Thoracic aorta (tissue), 2 donors: ENCODE measurements around the gene RIBC2. TPM values are rescaled to one million over a fixed set of nuclear protein-coding genes. Genes with fewer than 3 reads are reported as not detected.
"Not testable (repeated sequence)": the region's sequence is repeated elsewhere in the genome, so short reads cannot be mapped to it uniquely, and the experiment has no call there.

ENCODE experiments used
- ATAC-seq: fragments of 150-250 bp; one replicate; pipeline ENCODE4 v1.8.0; 2017; ENCODE audit warnings: low read depth; ENCODE audit not compliant: insufficient number of reproducible peaks, low FRiP score
- DNase-seq: peaks from one replicate; pipeline ENCODE4 v3.0.0-alpha.2; 2020; ENCODE audit warnings: low spot score
- H3K27ac ChIP-seq, 2 donors: fragments of 200-600 bp; sonication (generic); 1 replicate in 1 of 2; 2 replicates in 1 of 2; pipeline ENCODE4 v1.5.1; 2016; ENCODE audit warnings: mild to moderate bottlenecking in 2 of 2, moderate library complexity in 2 of 2
- H3K27me3 ChIP-seq: fragments of 200-600 bp; sonication (generic); replicated peaks from 2 replicates; pipeline ENCODE4 v1.6.0; 2016; ENCODE audit warnings: mild to moderate bottlenecking; ENCODE audit not compliant: insufficient read depth
- H3K36me3 ChIP-seq: fragments of 200-600 bp; sonication (generic); one replicate; pipeline ENCODE4 v1.5.1; 2016
- H3K4me1 ChIP-seq, 2 donors: fragments of 200-600 bp; sonication (generic); 1 replicate in 1 of 2; 2 replicates in 1 of 2; pipeline versions ENCODE4 v1.5.1 to v1.6.0; 2016; ENCODE audit warnings: low read depth in 2 of 2, mild to moderate bottlenecking in 1 of 2; ENCODE audit not compliant: control insufficient read depth in 1 of 2
- H3K4me3 ChIP-seq: fragments of 200-600 bp; sonication (generic); 2 replicates; pipeline ENCODE4 v1.5.1; 2016; ENCODE audit warnings: mild to moderate bottlenecking
- H3K9me3 ChIP-seq: fragments of 200-600 bp; sonication (generic); 2 replicates; pipeline ENCODE4 v1.5.1; 2016
- total RNA-seq, 2 donors: library from RNA; depleted of rRNA; stranded (reverse); fragments of >200 nt; gene quantifications; one replicate each; pipeline versions ENCODE4 v1.1.0 to v1.2.3, GENCODE V29; 2016
- TF ChIP-seq, protein P1 (sequence below): fragments of 200-600 bp; sonication (generic); IDR thresholded peaks from one replicate; pipeline ENCODE4 v1.5.1; 2019; ENCODE audit warnings: antibody characterized with exemption

The RIBC2 gene
- total RNA-seq, 2 donors from 2014 or later = 5.1 TPM; not detected in 1

DNA sequence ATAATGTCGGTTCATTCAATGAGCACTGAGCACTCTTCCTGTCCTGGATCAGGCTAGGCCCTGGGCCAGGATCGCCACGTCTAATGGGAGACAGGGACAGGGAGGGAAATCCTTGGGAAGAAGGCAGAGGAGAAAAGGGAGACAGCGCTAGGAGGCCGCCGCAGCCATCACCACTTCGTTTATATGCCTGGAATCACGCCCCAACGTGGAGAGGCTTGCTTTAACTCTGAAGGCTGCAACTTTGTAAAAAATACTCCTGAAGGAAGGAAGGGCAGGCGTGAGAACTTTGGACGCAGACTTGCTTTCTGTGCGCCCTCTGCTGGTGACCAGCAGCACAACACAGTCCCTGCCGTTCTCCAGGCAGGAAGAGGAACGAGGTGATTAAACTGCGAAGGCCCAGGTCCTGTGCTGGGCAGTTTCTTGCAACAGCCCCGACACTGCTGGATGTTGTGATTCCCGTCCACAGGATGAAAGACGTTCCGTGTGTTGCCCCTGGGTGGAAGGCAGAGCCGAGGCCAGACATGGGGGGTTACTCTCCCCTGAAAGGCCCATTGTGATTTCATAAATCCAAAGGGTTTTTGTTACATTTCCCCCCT lies 22.1 kb downstream of the RIBC2 start:
- DNase-seq (peak; percentile 68), ATAC-seq (peak; percentile 88)
- no peaks in the 10 kb centered on the region for H3K27me3 ChIP-seq
- H3K36me3 ChIP-seq = no peaks in the 10 kb centered on the region
- TF ChIP-seq, protein P1, sequence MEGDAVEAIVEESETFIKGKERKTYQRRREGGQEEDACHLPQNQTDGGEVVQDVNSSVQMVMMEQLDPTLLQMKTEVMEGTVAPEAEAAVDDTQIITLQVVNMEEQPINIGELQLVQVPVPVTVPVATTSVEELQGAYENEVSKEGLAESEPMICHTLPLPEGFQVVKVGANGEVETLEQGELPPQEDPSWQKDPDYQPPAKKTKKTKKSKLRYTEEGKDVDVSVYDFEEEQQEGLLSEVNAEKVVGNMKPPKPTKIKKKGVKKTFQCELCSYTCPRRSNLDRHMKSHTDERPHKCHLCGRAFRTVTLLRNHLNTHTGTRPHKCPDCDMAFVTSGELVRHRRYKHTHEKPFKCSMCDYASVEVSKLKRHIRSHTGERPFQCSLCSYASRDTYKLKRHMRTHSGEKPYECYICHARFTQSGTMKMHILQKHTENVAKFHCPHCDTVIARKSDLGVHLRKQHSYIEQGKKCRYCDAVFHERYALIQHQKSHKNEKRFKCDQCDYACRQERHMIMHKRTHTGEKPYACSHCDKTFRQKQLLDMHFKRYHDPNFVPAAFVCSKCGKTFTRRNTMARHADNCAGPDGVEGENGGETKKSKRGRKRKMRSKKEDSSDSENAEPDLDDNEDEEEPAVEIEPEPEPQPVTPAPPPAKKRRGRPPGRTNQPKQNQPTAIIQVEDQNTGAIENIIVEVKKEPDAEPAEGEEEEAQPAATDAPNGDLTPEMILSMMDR = peak; percentile 98
- peak overlapping the region; percentile 58 to 67 for H3K27ac ChIP-seq
- H3K4me1 ChIP-seq = peaks cover 4 to 7% of the 10 kb centered on the region in 2 donors
- H3K9me3 ChIP-seq = no peaks in the 10 kb centered on the region
- H3K4me3 ChIP-seq = peak overlapping the region; percentile 59

DNA sequence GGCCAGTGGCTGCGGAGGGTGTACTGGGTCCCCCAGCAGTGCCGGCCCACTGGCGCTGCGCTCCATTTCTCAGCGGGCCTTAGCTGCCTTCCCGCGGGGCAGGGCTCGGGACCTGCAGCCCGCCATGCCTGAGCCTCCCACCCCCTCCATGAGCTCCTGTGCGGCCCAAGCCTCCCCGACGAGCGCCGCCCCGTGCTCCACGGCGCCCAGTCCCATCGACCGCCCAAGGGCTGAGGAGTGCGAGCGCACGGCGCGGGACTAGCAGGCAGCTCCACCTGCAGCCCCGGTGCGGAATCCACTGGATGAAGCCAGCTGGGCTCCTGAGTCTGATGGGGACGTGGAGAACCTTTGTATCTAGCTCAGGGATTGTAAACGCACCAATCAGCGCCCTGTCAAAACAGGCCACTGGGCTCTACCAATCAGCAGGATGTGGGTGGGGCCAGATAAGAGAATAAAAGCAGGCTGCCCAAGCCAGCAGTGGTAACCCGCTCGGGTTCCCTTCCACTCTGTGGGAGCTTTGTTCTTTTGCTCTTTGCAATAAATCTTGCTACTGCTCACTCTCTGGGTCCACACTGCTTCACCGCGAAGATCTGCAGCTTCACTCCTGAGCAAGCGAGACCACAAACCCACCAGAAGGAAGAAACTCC lies 23.5 kb downstream of the RIBC2 start:
- not testable (repeated sequence) for DNase-seq, H3K36me3 ChIP-seq, H3K27me3 ChIP-seq, H3K9me3 ChIP-seq, H3K27ac ChIP-seq, H3K4me3 ChIP-seq, ATAC-seq
- peaks cover 4 to 12% of the 10 kb centered on the region in 2 donors for H3K4me1 ChIP-seq

DNA sequence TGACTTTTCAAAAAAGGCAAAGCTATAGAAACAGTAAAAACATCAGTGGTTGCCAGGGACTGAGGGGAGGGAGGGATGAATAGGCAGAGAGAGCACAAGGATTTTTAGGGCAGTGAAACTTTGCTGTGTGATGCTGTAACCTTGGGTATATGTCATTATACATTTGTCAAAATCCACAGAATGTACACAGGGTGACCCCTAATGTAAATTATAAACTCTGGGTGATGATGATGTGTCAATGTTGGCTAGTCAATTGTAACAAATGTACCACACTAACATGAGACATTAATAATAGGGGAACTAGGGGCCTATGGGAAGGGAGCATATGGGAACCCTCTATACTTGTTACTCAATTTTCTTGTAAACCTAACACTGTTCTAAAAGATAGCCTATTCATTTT lies 24.8 kb downstream of the RIBC2 start:
- TF ChIP-seq, protein P1 = no peak

DNA sequence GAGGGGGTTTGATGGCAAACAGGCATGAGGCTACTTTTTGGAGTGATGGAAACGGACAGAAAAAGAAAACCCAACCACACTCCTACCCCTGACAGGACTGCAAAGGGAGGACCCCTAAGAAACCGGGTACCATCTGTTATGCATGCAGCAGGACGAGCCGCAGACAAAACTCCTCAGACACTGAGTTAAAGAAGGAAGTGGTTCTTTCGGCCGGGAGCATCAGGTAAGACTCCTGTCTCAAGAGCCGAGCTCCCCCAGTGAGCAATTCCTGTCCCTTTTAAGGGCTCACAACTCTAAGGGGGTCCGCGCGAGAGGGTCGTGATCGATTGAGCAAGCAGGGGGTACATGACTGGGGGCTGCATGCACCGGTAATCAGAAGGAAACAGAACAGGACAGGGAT lies 27.2 kb downstream of the RIBC2 start:
- not testable (repeated sequence) for DNase-seq, H3K9me3 ChIP-seq

More for the DNA sequence above, 24.8 kb downstream of the RIBC2 start:
- H3K4me1 ChIP-seq = peaks cover 4 to 18% of the 10 kb centered on the region in 2 donors
- ATAC-seq = no peak
- H3K4me3 ChIP-seq = no peak overlapping the region
- H3K9me3 ChIP-seq = no peaks in the 10 kb centered on the region
- no peak overlapping the region for H3K27ac ChIP-seq
- no peaks in the 10 kb centered on the region for H3K27me3 ChIP-seq
- H3K36me3 ChIP-seq = no peaks in the 10 kb centered on the region
- DNase-seq = no peak

DNA sequence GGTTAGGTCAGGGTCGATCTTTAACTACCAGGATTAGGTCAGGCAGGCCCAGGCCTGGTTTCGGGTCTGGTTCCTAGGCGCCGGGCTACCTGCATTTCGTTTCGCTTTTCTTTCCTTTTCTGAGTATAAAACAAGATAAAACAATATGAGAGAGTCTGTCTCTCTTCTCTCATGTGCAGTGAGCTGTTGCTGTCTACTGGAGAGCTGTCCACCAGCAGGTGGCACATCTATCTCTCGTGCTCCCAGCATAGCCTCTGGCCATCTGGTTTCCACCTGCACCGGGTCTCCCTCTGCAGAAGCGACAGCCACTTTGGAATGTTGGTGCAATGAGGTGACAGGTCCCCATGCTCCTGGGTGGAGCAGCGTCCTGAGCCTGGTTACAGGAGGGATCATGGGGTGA lies 27.6 kb downstream of the RIBC2 start:
- no peak for DNase-seq
- peaks cover 0 to 10% of the 10 kb centered on the region in 2 donors for H3K4me1 ChIP-seq
- no peaks in the 10 kb centered on the region for H3K36me3 ChIP-seq
- no peak for ATAC-seq
- TF ChIP-seq, protein P1 = peak; percentile 72
- H3K27me3 ChIP-seq = no peaks in the 10 kb centered on the region
- no peaks in the 10 kb centered on the region for H3K9me3 ChIP-seq
- no peak overlapping the region for H3K4me3 ChIP-seq
- H3K27ac ChIP-seq = no peak overlapping the region

More for the DNA sequence above, 27.2 kb downstream of the RIBC2 start:
- H3K27ac ChIP-seq, H3K4me3 ChIP-seq, H3K36me3 ChIP-seq, ATAC-seq, H3K27me3 ChIP-seq: not testable (repeated sequence)
- H3K4me1 ChIP-seq = peaks cover 0 to 10% of the 10 kb centered on the region in 2 donors

DNA sequence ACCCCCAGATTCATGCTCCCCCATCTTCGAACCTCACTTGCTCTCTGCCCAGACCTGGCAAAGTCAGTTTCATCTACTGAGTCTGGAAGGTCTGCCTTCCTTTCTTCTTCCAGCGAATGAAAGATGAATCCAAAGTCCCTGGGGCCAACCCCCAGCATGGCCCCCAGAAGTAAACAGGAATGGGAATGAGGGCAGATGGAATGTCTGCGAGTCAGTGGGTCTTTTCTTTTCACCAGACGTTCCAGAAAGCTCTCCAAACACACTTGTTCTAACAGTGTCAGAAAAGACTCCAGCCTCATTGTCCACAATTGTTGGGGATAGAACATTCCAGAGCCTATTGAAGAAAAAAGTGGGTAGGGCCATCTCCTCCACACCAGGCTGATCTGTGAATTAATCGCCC lies 28.6 kb downstream of the RIBC2 start:
- TF ChIP-seq, protein P1 = no peak
- Histone ChIP-seq H3K4me1 (peaks cover 0 to 10% of the 10 kb centered on the region in 2 donors), H3K36me3 (no peaks in the 10 kb centered on the region), H3K4me3 (no peak overlapping the region), H3K27me3 (no peaks in the 10 kb centered on the region), H3K9me3 (no peaks in the 10 kb centered on the region), H3K27ac (no peak overlapping the region)
- ATAC-seq (no peak), DNase-seq (no peak)
